ENCODE data around the gene COL4A2.

Gene COL4A2

DNA sequence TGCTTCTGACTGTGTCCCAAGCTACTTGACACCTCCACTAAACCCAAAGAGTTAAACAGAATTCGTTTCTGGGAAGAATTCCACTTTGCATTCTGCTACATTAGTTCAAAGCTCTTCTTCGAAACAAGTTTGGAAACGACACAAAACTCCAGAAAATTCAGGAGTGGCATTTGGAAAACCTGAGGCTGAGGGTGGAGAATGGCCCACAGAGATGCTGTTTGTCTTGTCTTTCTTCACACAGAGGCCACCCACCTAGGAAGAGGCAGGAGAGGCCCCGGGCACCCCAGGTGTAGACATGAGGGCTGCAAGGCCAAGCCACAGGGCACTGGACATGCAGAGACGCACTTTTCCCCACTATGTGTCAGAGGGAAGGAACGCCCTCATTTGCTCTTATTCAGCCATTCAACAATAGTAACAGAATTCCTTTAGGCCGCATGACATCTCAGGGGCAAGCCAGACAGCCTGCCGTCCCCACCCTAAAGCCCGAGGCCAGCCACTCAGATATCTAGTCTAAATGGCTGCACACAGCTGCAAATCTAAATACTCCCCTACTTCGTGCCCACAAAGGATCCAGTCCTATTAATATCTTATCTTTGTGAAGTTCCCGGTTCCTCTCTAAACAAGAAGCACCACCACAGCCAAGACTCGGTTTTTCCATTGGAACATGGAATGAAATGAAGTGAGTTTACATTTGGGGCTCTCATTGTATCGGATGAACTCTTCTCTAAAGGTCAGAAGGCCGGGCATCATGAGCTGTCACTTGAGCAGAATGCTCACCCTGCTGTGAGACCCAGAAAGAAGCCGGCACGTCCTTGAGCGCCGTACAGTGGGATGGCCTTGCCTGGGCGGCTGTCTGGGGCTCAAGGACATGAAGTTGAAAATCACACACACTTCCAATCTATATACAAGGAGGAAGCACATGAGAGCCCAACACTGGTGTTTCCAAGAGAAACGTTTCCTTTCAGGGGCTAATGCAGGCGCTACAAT, 20.0 kb upstream of the COL4A2 start:
- H3K36me3 ChIP-seq (ENCODE audit: insufficient read depth, low read length): no peaks in the 10 kb centered on the region
- peaks cover 15% of the 10 kb centered on the region for H3K4me1 ChIP-seq (ENCODE audit: insufficient read depth, low read length)
- H3K27me3 ChIP-seq (ENCODE audit: insufficient read depth, low read length): no peaks in the 10 kb centered on the region
- H3K4me3 ChIP-seq (ENCODE audit: low read length): no peak overlapping the region
- peaks cover 2% of the 10 kb centered on the region for H3K9me3 ChIP-seq (ENCODE audit: low read length)
- H2AFZ ChIP-seq (ENCODE audit: low read depth, low read length): no peak overlapping the region

DNA sequence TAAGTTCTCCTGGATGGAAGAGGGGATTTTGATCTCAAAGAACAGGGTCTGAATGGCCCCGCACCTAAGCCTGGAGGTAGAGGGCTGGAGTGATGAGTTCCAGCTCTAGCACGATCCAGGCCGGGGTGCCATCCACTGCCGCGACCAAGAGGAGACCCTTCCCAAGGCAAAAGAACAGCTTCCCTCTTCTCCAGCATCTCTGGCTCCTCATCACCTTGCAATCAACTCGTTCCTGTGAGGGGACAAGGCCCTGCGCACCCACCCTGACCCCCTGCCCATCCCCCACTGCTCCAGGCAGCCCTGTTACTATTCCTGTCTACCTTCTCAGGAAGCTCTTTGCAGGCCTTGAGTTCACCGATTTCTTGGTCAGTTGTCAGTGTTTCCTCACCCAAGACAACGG, 17.9 kb upstream of the COL4A2 start:
- Histone ChIP-seq H3K27me3 (ENCODE audit: insufficient read depth, low read length) (no peaks in the 10 kb centered on the region), H2AFZ (ENCODE audit: low read depth, low read length) (no peak overlapping the region), H3K4me1 (ENCODE audit: insufficient read depth, low read length) (peaks cover 15% of the 10 kb centered on the region), H3K9me3 (ENCODE audit: low read length) (peaks cover 2% of the 10 kb centered on the region), H3K36me3 (ENCODE audit: insufficient read depth, low read length) (no peaks in the 10 kb centered on the region), H3K4me3 (ENCODE audit: low read length) (no peak overlapping the region)

DNA sequence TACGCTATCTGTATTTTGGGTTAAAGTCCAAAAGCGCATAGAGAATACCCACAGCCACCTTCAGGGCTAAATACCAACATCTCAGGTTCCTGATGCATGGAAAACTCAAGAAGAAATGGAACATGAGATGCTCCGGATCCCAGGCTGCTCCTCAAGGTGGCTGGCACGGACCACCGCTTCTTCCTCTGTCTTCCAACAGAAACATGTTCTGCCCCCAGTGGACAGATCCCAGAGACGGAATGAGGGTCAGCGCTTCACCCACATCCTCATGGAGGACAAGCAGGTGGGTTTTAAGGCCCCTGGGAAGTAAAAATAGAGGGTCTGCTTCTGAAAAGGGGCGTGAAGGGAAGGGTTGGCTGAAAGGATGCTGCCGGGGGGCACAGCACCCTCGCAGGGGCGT, 17.4 kb upstream of the COL4A2 start:
- Histone ChIP-seq H3K27me3 (ENCODE audit: insufficient read depth, low read length) (no peaks in the 10 kb centered on the region), H3K9me3 (ENCODE audit: low read length) (peaks cover 2% of the 10 kb centered on the region), H2AFZ (ENCODE audit: low read depth, low read length) (no peak overlapping the region), H3K36me3 (ENCODE audit: insufficient read depth, low read length) (no peaks in the 10 kb centered on the region), H3K4me1 (ENCODE audit: insufficient read depth, low read length) (peaks cover 15% of the 10 kb centered on the region), H3K4me3 (ENCODE audit: low read length) (no peak overlapping the region)

DNA sequence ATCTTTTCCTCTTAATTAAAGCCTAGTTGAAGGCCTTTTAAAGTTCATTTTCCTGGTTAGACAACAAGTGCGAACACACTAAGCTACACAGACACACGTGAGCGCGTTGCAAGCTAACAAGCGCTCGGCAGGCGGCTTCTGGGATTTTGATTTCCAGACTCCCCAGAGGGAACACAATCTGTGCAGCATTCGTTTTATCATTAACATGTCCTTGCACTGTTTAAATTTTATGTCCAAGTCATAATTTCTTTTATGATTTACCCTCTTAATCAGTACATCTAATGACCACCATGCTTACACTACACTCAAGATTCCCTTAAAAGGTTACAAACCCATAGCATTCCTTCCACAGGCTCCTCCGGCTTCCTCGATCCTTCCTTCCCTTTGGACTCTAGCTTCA, 16.9 kb upstream of the COL4A2 start:
- peaks cover 2% of the 10 kb centered on the region for H3K9me3 ChIP-seq (ENCODE audit: low read length)
- no peaks in the 10 kb centered on the region for H3K36me3 ChIP-seq (ENCODE audit: insufficient read depth, low read length)
- no peaks in the 10 kb centered on the region for H3K27me3 ChIP-seq (ENCODE audit: insufficient read depth, low read length)
- no peak overlapping the region for H3K4me3 ChIP-seq (ENCODE audit: low read length)
- H3K4me1 ChIP-seq (ENCODE audit: insufficient read depth, low read length): peaks cover 15% of the 10 kb centered on the region
- H2AFZ ChIP-seq (ENCODE audit: low read depth, low read length): no peak overlapping the region

DNA sequence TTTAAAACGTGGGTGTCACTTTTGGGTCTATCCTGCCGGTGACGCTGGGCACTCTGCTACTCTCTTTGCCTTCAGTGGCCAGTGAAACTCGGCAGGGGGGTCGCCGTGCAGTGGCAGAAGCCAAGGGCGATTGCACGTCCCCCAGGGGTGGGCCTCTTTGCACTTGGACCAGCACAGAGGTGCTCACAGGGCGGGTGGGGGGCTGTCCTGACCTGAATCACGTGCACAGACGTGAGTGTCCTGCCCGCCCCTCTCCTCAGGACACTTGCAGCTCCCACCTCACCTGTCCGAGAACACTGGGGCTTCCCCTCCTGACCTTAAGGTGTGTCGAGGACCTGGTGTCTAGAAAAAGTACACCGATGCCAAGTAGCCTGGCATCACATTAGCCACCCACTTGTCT, 16.3 kb upstream of the COL4A2 start:
- H3K36me3 ChIP-seq (ENCODE audit: insufficient read depth, low read length): no peaks in the 10 kb centered on the region
- H2AFZ ChIP-seq (ENCODE audit: low read depth, low read length): no peak overlapping the region
- no peaks in the 10 kb centered on the region for H3K27me3 ChIP-seq (ENCODE audit: insufficient read depth, low read length)
- H3K4me1 ChIP-seq (ENCODE audit: insufficient read depth, low read length): peaks cover 15% of the 10 kb centered on the region
- no peak overlapping the region for H3K4me3 ChIP-seq (ENCODE audit: low read length)
- peaks cover 2% of the 10 kb centered on the region for H3K9me3 ChIP-seq (ENCODE audit: low read length)

DNA sequence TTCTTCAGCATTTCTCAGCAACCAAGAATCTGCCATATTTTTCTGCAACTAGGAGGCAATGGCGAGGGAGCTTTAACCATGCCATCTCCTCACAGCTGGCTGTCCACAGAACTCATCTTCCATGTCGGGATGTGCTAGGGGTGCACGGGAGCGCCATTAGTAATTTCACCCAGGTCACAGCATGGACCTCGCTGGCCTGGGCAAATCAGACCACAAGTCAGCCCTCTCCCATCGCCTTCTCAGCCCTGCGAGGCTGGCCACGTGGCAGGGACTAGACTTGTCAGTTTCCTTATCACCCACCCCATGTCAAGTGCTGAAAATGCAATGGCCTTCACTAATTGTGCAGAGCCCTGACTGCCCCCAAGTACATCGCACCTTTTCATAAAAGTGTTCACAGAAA, 15.8 kb upstream of the COL4A2 start:
- H3K27me3 ChIP-seq (ENCODE audit: insufficient read depth, low read length): no peaks in the 10 kb centered on the region
- H3K4me1 ChIP-seq (ENCODE audit: insufficient read depth, low read length): peaks cover 18% of the 10 kb centered on the region
- H2AFZ ChIP-seq (ENCODE audit: low read depth, low read length): no peak overlapping the region
- H3K4me3 ChIP-seq (ENCODE audit: low read length): no peak overlapping the region
- peaks cover 2% of the 10 kb centered on the region for H3K9me3 ChIP-seq (ENCODE audit: low read length)
- H3K36me3 ChIP-seq (ENCODE audit: insufficient read depth, low read length): no peaks in the 10 kb centered on the region

DNA sequence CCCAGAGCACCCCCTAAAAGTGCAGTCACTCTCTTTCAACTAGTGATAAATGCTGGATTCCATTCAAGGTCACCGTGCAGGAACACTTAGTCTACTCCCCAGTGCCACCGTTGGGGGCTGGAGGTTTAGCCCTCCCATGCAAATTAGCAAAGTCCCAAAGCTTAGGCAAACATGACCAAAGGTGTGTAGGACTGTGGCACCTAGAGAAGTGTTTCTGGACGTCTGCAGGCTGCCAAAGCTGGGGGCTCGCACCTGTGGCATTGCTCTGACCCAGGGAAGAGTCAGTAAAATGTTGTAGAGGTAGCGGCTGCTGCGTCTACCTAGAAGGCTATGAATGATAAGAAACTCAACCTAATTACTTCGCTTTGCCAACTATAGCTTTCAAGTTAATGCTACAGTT, 14.0 kb upstream of the COL4A2 start:
- Histone ChIP-seq H3K9me3 (ENCODE audit: low read length) (peaks cover 2% of the 10 kb centered on the region), H3K4me3 (ENCODE audit: low read length) (no peak overlapping the region), H3K36me3 (ENCODE audit: insufficient read depth, low read length) (no peaks in the 10 kb centered on the region), H3K4me1 (ENCODE audit: insufficient read depth, low read length) (peaks cover 6% of the 10 kb centered on the region), H3K27me3 (ENCODE audit: insufficient read depth, low read length) (no peaks in the 10 kb centered on the region), H2AFZ (ENCODE audit: low read depth, low read length) (no peak overlapping the region)

DNA sequence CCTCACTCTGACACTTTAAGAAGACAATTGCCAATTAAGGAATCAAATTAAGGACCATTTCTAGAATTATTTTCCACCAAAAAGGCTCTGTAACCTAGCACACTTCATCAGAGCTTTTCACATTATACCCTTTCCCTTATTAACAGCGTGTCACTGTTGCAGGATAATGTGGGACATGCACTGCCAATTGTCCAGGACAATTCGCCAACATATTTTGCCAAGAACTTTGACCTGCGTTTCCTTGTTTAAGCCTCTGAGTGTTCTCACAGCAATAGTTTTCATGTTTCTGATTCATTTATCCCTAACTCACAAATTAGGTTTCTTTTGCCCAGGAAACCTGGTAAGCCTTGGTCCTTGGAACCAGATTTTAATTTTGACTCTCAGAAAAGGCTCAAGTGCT, 13.4 kb upstream of the COL4A2 start:
- Histone ChIP-seq H3K4me1 (ENCODE audit: insufficient read depth, low read length) (peaks cover 6% of the 10 kb centered on the region), H2AFZ (ENCODE audit: low read depth, low read length) (no peak overlapping the region), H3K9me3 (ENCODE audit: low read length) (peaks cover 2% of the 10 kb centered on the region), H3K4me3 (ENCODE audit: low read length) (no peak overlapping the region), H3K36me3 (ENCODE audit: insufficient read depth, low read length) (no peaks in the 10 kb centered on the region), H3K27me3 (ENCODE audit: insufficient read depth, low read length) (no peaks in the 10 kb centered on the region)

DNA sequence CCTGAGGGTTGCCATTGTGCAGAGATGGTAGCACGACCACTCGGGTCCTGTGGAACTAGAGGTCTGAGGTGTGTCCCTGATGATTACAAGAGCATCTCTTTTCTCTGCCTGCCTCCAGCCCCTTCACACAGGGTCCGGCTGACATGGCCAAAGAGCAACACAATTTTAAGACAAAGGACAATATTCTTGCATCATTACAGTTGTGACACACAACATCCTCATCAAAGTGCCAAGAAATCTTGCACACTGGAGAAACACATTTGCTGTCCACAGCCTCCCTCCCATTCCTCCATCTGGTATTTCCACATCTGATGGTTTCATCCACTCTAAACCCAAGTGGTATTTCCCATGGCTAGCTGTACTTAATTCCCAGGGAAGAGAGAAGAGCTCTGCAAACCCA, 12.9 kb upstream of the COL4A2 start:
- H3K9me3 ChIP-seq (ENCODE audit: low read length): peaks cover 2% of the 10 kb centered on the region
- H3K36me3 ChIP-seq (ENCODE audit: insufficient read depth, low read length): no peaks in the 10 kb centered on the region
- H3K4me1 ChIP-seq (ENCODE audit: insufficient read depth, low read length): peaks cover 6% of the 10 kb centered on the region
- H2AFZ ChIP-seq (ENCODE audit: low read depth, low read length): no peak overlapping the region
- H3K27me3 ChIP-seq (ENCODE audit: insufficient read depth, low read length): no peaks in the 10 kb centered on the region
- no peak overlapping the region for H3K4me3 ChIP-seq (ENCODE audit: low read length)

DNA sequence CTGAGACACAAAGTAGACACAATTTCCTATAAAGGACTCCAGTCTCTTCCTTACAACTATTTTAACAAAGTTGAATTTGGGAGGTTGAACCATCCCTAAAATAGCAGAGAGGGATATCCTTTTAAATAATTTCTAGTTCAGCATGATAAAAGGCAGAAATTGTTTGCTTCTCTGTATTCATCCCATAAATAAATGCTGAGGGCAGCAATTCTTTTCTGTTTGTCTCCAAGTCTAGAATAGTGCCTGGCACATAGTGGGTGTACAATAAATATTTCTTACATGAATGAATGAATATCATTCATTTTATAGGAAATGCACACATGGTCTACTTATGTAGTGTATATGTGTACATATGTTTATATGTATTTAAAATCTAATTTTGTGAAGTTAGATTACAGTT, 12.5 kb upstream of the COL4A2 start:
- H3K36me3 ChIP-seq (ENCODE audit: insufficient read depth, low read length): no peaks in the 10 kb centered on the region

DNA sequence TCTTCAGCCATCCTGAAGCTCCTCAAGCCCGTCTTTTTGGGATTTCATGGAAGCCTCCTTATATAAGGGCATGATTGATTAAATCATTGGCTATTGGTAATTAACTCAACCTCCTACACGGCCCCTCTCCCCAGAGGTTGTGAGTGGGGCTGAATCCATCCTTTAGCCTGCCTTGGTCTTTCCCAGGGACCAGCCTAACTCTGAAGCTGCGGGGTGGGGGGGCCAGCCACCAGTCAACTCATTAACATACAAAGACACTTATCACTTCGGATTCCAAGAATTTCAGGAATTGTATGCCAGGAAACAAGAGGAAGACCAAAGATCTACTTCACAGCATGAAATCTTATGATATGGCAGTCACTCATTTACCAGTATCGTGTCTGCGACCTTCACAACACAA, 10.1 kb upstream of the COL4A2 start:
- H3K27me3 ChIP-seq (ENCODE audit: insufficient read depth, low read length): no peaks in the 10 kb centered on the region
- no peak overlapping the region for H2AFZ ChIP-seq (ENCODE audit: low read depth, low read length)
- peaks cover 6% of the 10 kb centered on the region for H3K4me1 ChIP-seq (ENCODE audit: insufficient read depth, low read length)
- no peaks in the 10 kb centered on the region for H3K9me3 ChIP-seq (ENCODE audit: low read length)
- no peaks in the 10 kb centered on the region for H3K36me3 ChIP-seq (ENCODE audit: insufficient read depth, low read length)
- no peak overlapping the region for H3K4me3 ChIP-seq (ENCODE audit: low read length)

More for the DNA sequence above, 12.5 kb upstream of the COL4A2 start:
- peaks cover under 1% of the 10 kb centered on the region for H3K9me3 ChIP-seq (ENCODE audit: low read length)
- H3K27me3 ChIP-seq (ENCODE audit: insufficient read depth, low read length): no peaks in the 10 kb centered on the region
- H3K4me1 ChIP-seq (ENCODE audit: insufficient read depth, low read length): peaks cover 6% of the 10 kb centered on the region
- H2AFZ ChIP-seq (ENCODE audit: low read depth, low read length): no peak overlapping the region
- H3K4me3 ChIP-seq (ENCODE audit: low read length): no peak overlapping the region

DNA sequence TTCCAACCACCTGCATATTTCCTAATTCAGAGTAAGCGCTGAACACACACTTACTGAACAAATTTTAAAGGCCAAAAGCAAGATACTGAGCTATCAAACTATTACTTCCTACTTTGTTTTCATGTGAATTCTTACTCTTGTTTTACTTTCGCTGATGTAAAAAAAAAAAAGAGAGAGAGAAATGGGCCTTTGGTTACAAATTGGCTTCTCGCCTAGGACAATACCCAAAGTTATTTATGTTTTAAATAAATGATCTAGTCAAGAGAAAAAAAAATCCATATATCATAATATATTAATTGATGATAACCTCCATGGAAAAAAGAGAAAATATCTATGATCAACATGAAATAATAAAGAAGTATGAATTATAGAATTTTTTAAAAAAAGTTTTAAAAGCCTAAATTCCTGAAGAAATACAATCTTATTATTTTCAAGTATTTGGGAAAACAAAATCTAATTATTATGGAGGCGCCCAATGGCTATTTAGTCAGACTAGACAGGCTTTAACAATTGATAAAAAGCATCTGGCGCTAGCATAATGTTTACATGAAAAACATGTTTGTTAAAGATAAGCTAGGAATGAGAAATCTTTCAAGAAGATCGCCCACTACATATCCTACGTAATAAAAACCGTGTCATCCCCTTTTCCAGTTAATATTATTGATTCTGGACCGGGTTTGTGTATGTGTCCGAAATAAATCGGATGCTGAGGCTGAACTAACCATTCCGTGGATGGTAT, 9.1 kb upstream of the COL4A2 start:
- Histone ChIP-seq H3K36me3 (ENCODE audit: insufficient read depth, low read length) (no peaks in the 10 kb centered on the region), H3K4me1 (ENCODE audit: insufficient read depth, low read length) (peaks cover 6% of the 10 kb centered on the region), H3K27me3 (ENCODE audit: insufficient read depth, low read length) (no peaks in the 10 kb centered on the region), H2AFZ (ENCODE audit: low read depth, low read length) (no peak overlapping the region), H3K9me3 (ENCODE audit: low read length) (no peaks in the 10 kb centered on the region), H3K4me3 (ENCODE audit: low read length) (no peak overlapping the region)

DNA sequence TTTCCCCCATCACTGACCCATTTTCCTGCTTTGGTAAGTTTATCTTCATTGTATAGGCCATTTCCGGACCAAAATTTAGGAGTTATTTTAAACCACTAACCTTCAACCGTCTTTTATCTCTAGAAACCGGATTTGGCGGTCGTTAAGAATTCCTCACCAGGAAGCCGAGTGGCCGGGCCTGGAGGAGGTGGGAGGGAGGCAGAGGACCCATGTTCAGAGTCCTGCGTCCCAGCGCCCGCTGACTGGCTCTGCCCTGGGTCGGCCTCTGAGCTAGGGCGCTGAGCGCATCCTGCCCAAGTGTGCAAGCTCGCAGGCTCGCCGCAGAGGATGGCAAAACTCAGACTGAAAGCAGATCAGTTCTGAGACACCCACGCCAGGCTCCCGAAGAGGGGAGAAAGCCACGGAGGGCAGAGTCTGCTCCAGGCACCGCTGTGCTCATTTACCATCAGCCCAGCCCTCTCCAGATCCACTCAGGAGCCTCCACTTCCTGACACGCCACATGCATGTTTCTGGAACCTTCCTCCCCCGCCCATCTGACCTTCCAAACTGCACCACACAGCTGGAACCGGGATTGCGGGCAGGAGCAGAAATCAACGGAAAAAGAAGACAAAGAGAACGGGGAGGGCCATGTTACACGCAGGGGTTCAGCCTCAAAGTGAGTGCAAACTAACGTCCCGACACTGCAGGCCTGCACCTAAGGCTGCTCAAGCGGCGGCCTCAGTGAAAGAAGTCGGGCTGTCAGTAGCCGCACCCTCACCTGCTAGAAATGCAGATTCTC, 8.4 kb upstream of the COL4A2 start:
- no peaks in the 10 kb centered on the region for H3K36me3 ChIP-seq (ENCODE audit: insufficient read depth, low read length)
- no peaks in the 10 kb centered on the region for H3K9me3 ChIP-seq (ENCODE audit: low read length)
- no peak overlapping the region for H2AFZ ChIP-seq (ENCODE audit: low read depth, low read length)
- H3K4me1 ChIP-seq (ENCODE audit: insufficient read depth, low read length): peaks cover 6% of the 10 kb centered on the region
- no peaks in the 10 kb centered on the region for H3K27me3 ChIP-seq (ENCODE audit: insufficient read depth, low read length)
- no peak overlapping the region for H3K4me3 ChIP-seq (ENCODE audit: low read length)

All from neuron (in vitro differentiated cells).